Muscle layer of duodenum (tissue), 2 donors: ENCODE results near the gene CHCHD6.

Experiments used
- H3K27ac ChIP-seq: one replicate; pipeline ENCODE4 v1.7.0; 2013; ENCODE audit warnings: mild to moderate bottlenecking, low read length
- H3K27me3 ChIP-seq: one replicate; pipeline ENCODE4 v1.7.0; 2013; ENCODE audit warnings: low read depth, mild to moderate bottlenecking, control low read depth, low read length
- H3K36me3 ChIP-seq, 2 donors: one replicate each; pipeline ENCODE4 v1.7.0; 2013; ENCODE audit warnings: low read length in 2 of 2, control low read depth in 1 of 2, mild to moderate bottlenecking in 1 of 2; ENCODE audit not compliant: insufficient read depth in 2 of 2, control insufficient read depth in 1 of 2
- H3K4me1 ChIP-seq, 2 donors: one replicate each; pipeline ENCODE4 v1.7.0; 2013; ENCODE audit warnings: low read length in 2 of 2, mild to moderate bottlenecking in 2 of 2, control low read depth in 1 of 2, moderate library complexity in 1 of 2; ENCODE audit not compliant: insufficient read depth in 2 of 2, control insufficient read depth in 1 of 2
- H3K4me3 ChIP-seq, 2 donors: one replicate each; pipeline ENCODE4 v1.7.0; 2013; ENCODE audit warnings: low read length in 2 of 2, low read depth in 1 of 2, mild to moderate bottlenecking in 1 of 2
- H3K9me3 ChIP-seq, 2 donors: one replicate each; pipeline ENCODE4 v1.7.0; 2013; ENCODE audit warnings: low read length in 2 of 2, control low read depth in 1 of 2, mild to moderate bottlenecking in 1 of 2; ENCODE audit not compliant: control insufficient read depth in 1 of 2
- donor health status: healthy.

CHCHD6 gene

GRCh38 chr3:126973814-126974213, 269.8 kb downstream of the CHCHD6 start:
- Histone ChIP-seq H3K9me3 (peaks cover 5 to 19% of the 10 kb centered on the region in 2 donors), H3K36me3 (no peaks in the 10 kb centered on the region), H3K27ac (no peak overlapping the region)

GRCh38 chr3:126974756-126975155, 270.7 kb downstream of the CHCHD6 start:
- H3K27ac ChIP-seq: no peak overlapping the region
- H3K36me3 ChIP-seq: no peaks in the 10 kb centered on the region

More at GRCh38 chr3:126973814-126974213, 269.8 kb downstream of the CHCHD6 start:
- H3K4me1 ChIP-seq: no peaks in the 10 kb centered on the region
- H3K4me3 ChIP-seq: no peak overlapping the region
- H3K27me3 ChIP-seq: no peaks in the 10 kb centered on the region

DNA sequence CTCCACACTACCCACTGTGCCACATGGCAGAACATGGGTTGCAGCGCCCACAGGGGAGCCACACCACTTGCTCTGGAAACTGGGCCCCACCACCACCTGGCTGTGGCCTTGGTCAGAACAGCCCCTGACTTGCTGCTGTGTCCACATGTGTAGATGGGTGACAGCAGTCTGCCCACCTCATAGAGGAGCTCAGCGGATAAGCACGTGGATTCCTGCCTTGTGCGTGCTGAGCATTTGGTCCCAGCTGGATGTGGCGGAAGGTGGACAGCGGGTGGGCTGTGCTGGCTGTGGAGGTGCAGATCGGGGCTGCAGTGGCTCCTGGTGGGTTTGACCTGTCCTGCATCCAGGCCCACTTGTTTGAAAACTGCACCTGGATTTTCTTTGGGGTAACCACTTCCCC, 272.9 kb downstream of the CHCHD6 start:
- H3K4me1 ChIP-seq: peaks cover 0 to 3% of the 10 kb centered on the region in 2 donors
- no peak overlapping the region for H3K4me3 ChIP-seq
- no peak overlapping the region for H3K27ac ChIP-seq
- H3K27me3 ChIP-seq: no peaks in the 10 kb centered on the region
- H3K36me3 ChIP-seq: no peaks in the 10 kb centered on the region
- H3K9me3 ChIP-seq: peaks cover 5 to 19% of the 10 kb centered on the region in 2 donors

More at GRCh38 chr3:126974756-126975155, 270.7 kb downstream of the CHCHD6 start:
- Histone ChIP-seq H3K4me3 (no peak overlapping the region), H3K27me3 (no peaks in the 10 kb centered on the region), H3K4me1 (no peaks in the 10 kb centered on the region), H3K9me3 (peaks cover 5 to 19% of the 10 kb centered on the region in 2 donors)

DNA sequence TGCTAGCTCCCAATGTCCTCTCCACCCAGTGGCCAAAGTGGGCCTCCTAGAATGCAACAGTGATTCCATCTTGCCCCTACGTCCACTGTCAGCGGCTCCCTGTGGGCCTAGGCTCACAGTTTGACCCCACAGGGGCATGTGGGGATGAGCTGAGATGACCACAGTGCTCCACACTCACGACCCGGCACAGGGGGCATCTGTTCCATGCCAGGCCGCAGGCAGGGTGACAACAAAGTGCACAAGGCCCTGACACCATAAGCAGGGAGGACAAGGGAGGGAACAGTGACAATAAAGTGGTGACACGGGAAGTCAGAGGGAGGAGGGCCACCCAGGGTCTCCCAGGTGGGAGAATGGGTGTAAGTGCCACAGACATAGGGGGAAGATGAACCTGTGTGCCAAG, 273.8 kb downstream of the CHCHD6 start:
- peaks cover 5 to 19% of the 10 kb centered on the region in 2 donors for H3K9me3 ChIP-seq
- H3K27ac ChIP-seq: no peak overlapping the region
- no peaks in the 10 kb centered on the region for H3K27me3 ChIP-seq
- H3K4me1 ChIP-seq: peaks cover 0 to 11% of the 10 kb centered on the region in 2 donors
- H3K4me3 ChIP-seq: no peak overlapping the region
- no peaks in the 10 kb centered on the region for H3K36me3 ChIP-seq

GRCh38 chr3:126978291-126978690, 274.3 kb downstream of the CHCHD6 start:
- Histone ChIP-seq H3K4me3 (no peak overlapping the region), H3K27me3 (no peaks in the 10 kb centered on the region), H3K27ac (no peak overlapping the region), H3K4me1 (peaks cover 0 to 11% of the 10 kb centered on the region in 2 donors), H3K9me3 (peaks cover 5 to 19% of the 10 kb centered on the region in 2 donors), H3K36me3 (no peaks in the 10 kb centered on the region)

- no peak overlapping the region for H3K27ac ChIP-seq
- peaks cover 2 to 16% of the 10 kb centered on the region in 2 donors for H3K9me3 ChIP-seq
- peaks cover 0 to 13% of the 10 kb centered on the region in 2 donors for H3K4me1 ChIP-seq
- H3K36me3 ChIP-seq: no peaks in the 10 kb centered on the region
- no peak overlapping the region for H3K4me3 ChIP-seq
- H3K27me3 ChIP-seq: no peaks in the 10 kb centered on the region
Observed at GRCh38 chr3:126979046-126979628, 275.1 kb downstream of the CHCHD6 start.

DNA sequence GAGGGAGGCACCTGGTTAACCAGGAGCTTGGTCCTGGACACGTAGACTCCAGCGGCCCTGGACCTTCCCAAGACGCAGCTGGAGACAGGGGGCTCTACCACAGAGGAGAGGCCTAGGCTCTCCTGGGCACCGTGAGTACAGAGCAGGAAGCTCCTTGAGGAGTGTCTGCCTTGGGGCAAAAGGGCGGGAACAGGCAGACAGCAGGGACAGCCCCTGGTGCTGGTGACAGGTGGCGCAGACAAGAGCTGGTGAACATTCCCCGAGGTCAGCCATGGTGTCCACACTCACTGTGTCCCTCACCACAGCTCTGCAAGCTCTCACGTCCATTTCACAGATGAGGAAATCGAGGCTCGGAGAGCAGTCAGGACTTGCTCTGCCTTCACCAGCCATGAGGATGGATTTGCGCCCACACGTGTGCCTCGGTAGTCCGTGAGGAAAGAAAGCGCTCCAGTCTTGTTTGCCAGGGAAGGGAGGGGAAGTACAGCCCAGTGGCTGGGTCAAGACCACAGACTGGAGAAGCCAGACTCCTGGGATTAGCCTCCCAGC, 276.3 kb downstream of the CHCHD6 start:
- H3K27me3 ChIP-seq: no peaks in the 10 kb centered on the region
- peaks cover 0 to 6% of the 10 kb centered on the region in 2 donors for H3K9me3 ChIP-seq
- H3K4me1 ChIP-seq: peaks cover 0 to 23% of the 10 kb centered on the region in 2 donors

GRCh38 chr3:126982126-126982470, 278.1 kb downstream of the CHCHD6 start:
- H3K4me3 ChIP-seq: peak overlapping the region; percentile 24 to 65
- H3K4me1 ChIP-seq: peaks cover 0 to 40% of the 10 kb centered on the region in 2 donors
- no peaks in the 10 kb centered on the region for H3K9me3 ChIP-seq
- no peaks in the 10 kb centered on the region for H3K27me3 ChIP-seq
- no peak overlapping the region for H3K27ac ChIP-seq
- no peaks in the 10 kb centered on the region for H3K36me3 ChIP-seq

More for the DNA sequence above, 276.3 kb downstream of the CHCHD6 start:
- Histone ChIP-seq H3K4me3 (no peak overlapping the region), H3K27ac (no peak overlapping the region), H3K36me3 (no peaks in the 10 kb centered on the region)

DNA sequence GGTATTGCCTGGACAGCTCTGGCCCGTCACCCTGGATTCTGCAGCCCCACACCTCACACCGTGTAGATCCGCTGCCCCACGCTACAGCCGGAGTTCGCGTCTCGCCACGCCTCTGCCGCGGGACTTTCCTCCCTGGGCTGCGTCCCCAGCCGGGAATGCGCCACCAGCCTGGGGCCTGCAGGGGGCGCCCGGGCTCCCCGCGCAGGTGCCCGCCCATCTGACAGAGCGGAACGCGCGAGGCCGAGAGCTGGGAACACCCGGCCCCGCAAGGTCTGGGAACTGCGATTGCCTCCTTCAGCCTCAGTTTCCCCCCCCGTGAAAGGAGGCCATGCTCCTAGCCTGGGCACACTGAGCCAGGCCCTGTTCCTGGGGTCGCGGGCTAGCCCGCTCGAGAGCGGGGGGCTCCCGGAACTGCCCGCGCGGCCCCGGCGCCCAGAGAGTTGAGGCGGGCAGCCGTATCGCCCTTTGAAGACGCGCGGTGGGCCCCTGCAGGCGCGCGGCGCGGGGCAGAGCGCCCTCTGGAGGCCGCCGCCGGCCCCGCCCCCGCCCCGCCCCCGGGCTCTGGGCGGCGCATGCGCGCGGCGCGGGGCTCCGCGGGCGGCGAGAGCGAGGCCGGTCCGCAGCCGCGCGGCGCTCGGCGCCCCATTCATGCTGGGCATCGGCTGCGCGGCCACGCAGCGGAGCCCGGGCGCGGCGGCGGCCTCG, 278.6 kb downstream of the CHCHD6 start, which contains the start of gene PLXNA1:
Gene PLXNA1 (plus strand): TSS at position 645 of the 705 bp plus-strand sequence. CDS start 5,479 bp downstream, outside the sequence.
- Histone ChIP-seq H3K4me1 (peaks cover 0 to 41% of the 10 kb centered on the region in 2 donors), H3K27me3 (no peaks in the 10 kb centered on the region), H3K27ac (no peak within 1 kb of the TSS)

GRCh38 chr3:126983276-126983652, 279.2 kb downstream of the CHCHD6 start:
- no peaks in the 10 kb centered on the region for H3K27me3 ChIP-seq
- no peak overlapping the region for H3K27ac ChIP-seq
- no peaks in the 10 kb centered on the region for H3K9me3 ChIP-seq
- peaks cover 0 to 41% of the 10 kb centered on the region in 2 donors for H3K4me1 ChIP-seq
- H3K4me3 ChIP-seq: peak overlapping the region in 1 of 2 donors; percentile 84
- H3K36me3 ChIP-seq: no peaks in the 10 kb centered on the region

More for the DNA sequence above, 278.6 kb downstream of the CHCHD6 start, which contains the start of gene PLXNA1:
- Histone ChIP-seq H3K4me3 (peak within 1 kb of the TSS; percentile 30 to 84), H3K9me3 (no peaks in the 10 kb centered on the region), H3K36me3 (no peaks in the 10 kb centered on the region)

DNA sequence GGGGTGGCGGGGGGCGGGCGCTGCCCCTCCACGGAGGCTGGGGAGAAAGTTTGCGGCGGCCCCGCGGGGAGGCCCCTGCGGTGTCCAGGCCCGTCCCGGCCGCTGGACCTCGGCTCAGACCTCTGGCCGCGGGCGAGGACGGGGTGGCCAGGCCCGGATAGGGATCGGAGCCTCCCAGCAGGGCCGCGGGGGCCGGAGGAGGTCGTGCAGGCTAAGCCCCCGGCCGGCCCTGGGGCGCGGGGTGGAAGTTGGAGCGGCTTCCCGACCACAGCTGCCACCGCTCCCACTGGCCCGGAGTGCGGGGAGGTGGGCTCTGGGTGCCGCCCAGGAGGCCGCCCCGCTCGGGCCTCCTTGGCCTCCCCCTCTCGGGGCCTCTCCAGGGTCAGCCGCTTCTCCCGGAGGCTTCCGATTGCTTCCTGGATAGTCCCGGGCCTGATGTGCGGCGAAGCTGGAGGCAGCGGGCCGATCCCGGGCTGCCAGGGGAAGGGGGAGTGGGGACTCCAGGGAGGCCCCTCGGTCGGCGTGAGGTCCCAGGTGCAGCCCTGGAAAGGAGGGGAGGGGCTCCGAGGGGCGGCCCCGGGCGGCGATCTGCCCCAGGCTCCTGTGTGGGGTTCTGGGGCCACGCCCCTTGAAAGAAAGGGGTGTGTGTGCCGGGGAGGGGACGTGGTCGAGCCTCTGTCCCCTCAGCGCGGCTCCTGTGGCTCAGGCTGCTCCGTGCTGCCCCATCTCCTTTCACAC, 279.8 kb downstream of the CHCHD6 start:
- Histone ChIP-seq H3K4me1 (peaks cover 0 to 41% of the 10 kb centered on the region in 2 donors), H3K36me3 (no peaks in the 10 kb centered on the region), H3K9me3 (no peaks in the 10 kb centered on the region), H3K27me3 (no peaks in the 10 kb centered on the region), H3K4me3 (peak overlapping the region; percentile 30 to 84), H3K27ac (no peak overlapping the region)
